Mesenteric fat pad (tissue), 1 donor: Measurements from ENCODE around the gene TNF. TPM values are rescaled to one million over a fixed set of nuclear protein-coding genes. Genes with fewer than 3 reads are reported as not detected.
A peak's percentile ranks its signal among the peaks of the same experiment; 100 is the strongest.

Experiments used
- DNase-seq: peaks from one replicate; pipeline ENCODE4 v3.0.0-alpha.2; 2020; ENCODE audit warnings: low spot score
- total RNA-seq: library from RNA; stranded (reverse); fragmentation: NEBNext Ultra II Directional; extraction: Animal tissue kit (Norgen Biotek cat#: 25700); gene quantifications from one replicate; pipeline ENCODE4 v1.2.1, GENCODE V29; 2021
- donor health status: DM: yes; HTN: yes; CAD: no.

The TNF gene
- total RNA-seq, 1 donor from 2014 or later, result 1.2 TPM

- DNase-seq, result no peak
Observed at GRCh38 chr6:31572041-31572911, 3.1 kb upstream of the TNF start, which contains the start of gene LTA. Gene LTA (plus strand): TSS chr6:31572289. CDS start chr6:31572743, 454 bp downstream.

- no peak for DNase-seq
Observed at GRCh38 chr6:31573239-31574105, 1.9 kb upstream of the TNF start.

GRCh38 chr6:31574106-31575061 lies 981 bp upstream of the TNF start:
- DNase-seq, result no peak

- no peak for DNase-seq
Observed at GRCh38 chr6:31575952-31576685, 754 bp downstream of the TNF start.

GRCh38 chr6:31576897-31577578 lies 1.7 kb downstream of the TNF start:
- DNase-seq, result no peak

GRCh38 chr6:31577579-31577966 lies 2.2 kb downstream of the TNF start:
- DNase-seq, result no peak

GRCh38 chr6:31578184-31579118 lies 3.1 kb downstream of the TNF start:
- no peak for DNase-seq

GRCh38 chr6:31579119-31579505 lies 3.7 kb downstream of the TNF start:
- DNase-seq, result no peak

- no peak for DNase-seq
Observed at GRCh38 chr6:31579546-31580437, 4.4 kb downstream of the TNF start.

GRCh38 chr6:31580438-31580740 lies 5.0 kb downstream of the TNF start:
- DNase-seq, result no peak

- DNase-seq, result peak; percentile 96
Observed at GRCh38 chr6:31580807-31581433, 5.6 kb downstream of the TNF start.

GRCh38 chr6:31581434-31582229 lies 6.3 kb downstream of the TNF start:
- DNase-seq, result no peak

- no peak for DNase-seq
Observed at GRCh38 chr6:31582230-31582643, 6.9 kb downstream of the TNF start, which contains the start of gene LTB. Gene LTB (minus strand): TSS chr6:31582424. CDS start chr6:31582417, 7 bp downstream.

- no peak for DNase-seq
Observed at GRCh38 chr6:31585491-31585890, 10.1 kb downstream of the TNF start.

- no peak for DNase-seq
Observed at GRCh38 chr6:31586008-31586407, 10.6 kb downstream of the TNF start, which contains the start of gene LST1. Gene LST1 (plus strand): TSS chr6:31586277. CDS start chr6:31587300, 1,023 bp downstream.
